GM18499 (cell line): ENCODE results near the gene MCAM.

Source experiments
- ATAC-seq: cut with Tn5 transposase; IDR thresholded peaks from one replicate; pipeline ENCODE4 v1.9.1; 2021; ENCODE audit warnings: moderate number of reproducible peaks; ENCODE audit not compliant: insufficient read depth, unreplicated experiment

MCAM gene

GRCh38 chr11:119347242-119347641, 30.3 kb upstream of the MCAM start:
- ATAC-seq, result no peak

- ATAC-seq, result no peak
These were observed 29.7 kb upstream of the MCAM start, which contains the start of gene MFRP for GRCh38 chr11:119346605-119347004. TSS of gene MFRP (minus strand) at chr11:119346705. CDS start at chr11:119346513, 192 bp downstream.

GRCh38 chr11:119345685-119346084, 28.8 kb upstream of the MCAM start:
- no peak for ATAC-seq

GRCh38 chr11:119344291-119345010, 27.5 kb upstream of the MCAM start:
- no peak for ATAC-seq

GRCh38 chr11:119343726-119344125, 26.8 kb upstream of the MCAM start:
- no peak for ATAC-seq

- ATAC-seq, result no peak
These were observed 25.6 kb upstream of the MCAM start for GRCh38 chr11:119342362-119343130.

- ATAC-seq, result no peak
These were observed 25.0 kb upstream of the MCAM start for GRCh38 chr11:119342023-119342300.

- no peak for ATAC-seq
These were observed 24.5 kb upstream of the MCAM start for GRCh38 chr11:119341222-119342022.

GRCh38 chr11:119340335-119341221, 23.6 kb upstream of the MCAM start, which contains the start of gene C1QTNF5:
TSS of gene C1QTNF5 (minus strand) at chr11:119340883. CDS start at chr11:119340397, 486 bp downstream.
- no peak for ATAC-seq

GRCh38 chr11:119339589-119340334, 22.8 kb upstream of the MCAM start:
- ATAC-seq, result no peak

GRCh38 chr11:119338965-119339588, 22.1 kb upstream of the MCAM start:
- no peak for ATAC-seq

GRCh38 chr11:119338318-119338890, 21.5 kb upstream of the MCAM start:
- no peak for ATAC-seq

- no peak for ATAC-seq
These were observed 20.8 kb upstream of the MCAM start for GRCh38 chr11:119337581-119338317.

GRCh38 chr11:119336744-119337469, 20.0 kb upstream of the MCAM start:
- no peak for ATAC-seq

- no peak for ATAC-seq
These were observed 19.0 kb upstream of the MCAM start for GRCh38 chr11:119335655-119336543.

- no peak for ATAC-seq
These were observed 18.2 kb upstream of the MCAM start for GRCh38 chr11:119335091-119335654.
